HG03097 (cell line): ENCODE measurements around the gene IL17RD.

Experiments
- ATAC-seq: cut with Tn5 transposase; IDR thresholded peaks from one replicate; pipeline ENCODE4 v1.9.1; 2021; ENCODE audit not compliant: unreplicated experiment, low FRiP score

IL17RD gene

DNA sequence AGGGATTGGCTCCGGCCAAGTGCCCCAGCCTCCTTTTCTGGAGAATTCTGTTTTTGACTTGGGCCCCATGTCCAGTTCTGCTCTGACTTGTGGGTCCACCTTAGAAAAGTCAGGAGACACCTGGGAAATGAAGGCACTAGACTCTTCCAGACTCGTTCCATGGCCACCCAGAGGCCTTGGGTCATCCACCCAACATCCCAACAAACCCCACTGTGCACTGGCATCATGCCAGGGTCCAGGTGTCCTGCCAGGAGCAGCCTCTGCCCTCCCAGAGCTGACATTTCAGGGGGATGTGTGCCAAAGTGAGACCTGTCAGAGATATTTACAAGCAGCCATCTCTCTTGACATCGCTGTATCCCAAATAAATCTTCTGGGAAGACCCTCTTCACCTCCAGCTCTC lies 91.5 kb downstream of the IL17RD start:
- ATAC-seq, result no peak

DNA sequence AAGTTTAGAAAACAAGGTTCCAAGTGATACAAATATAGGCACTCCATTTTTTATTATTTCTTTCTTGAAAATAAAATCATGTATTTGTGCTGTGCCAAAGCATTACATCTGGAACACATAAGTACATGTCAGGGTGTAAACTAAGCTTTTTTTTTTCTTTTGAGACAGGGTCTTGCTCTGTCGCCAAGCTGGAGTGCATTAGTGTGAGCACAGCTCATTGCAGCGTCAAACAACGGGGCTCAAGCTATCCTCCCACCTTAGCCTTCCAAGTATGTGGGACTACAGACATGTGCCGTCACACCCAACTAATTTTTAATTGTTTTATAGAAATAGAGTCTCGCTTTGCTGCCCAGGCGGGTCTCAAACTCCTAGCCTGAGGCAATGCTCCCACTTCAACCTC lies 95.7 kb downstream of the IL17RD start:
- ATAC-seq, result no peak

DNA sequence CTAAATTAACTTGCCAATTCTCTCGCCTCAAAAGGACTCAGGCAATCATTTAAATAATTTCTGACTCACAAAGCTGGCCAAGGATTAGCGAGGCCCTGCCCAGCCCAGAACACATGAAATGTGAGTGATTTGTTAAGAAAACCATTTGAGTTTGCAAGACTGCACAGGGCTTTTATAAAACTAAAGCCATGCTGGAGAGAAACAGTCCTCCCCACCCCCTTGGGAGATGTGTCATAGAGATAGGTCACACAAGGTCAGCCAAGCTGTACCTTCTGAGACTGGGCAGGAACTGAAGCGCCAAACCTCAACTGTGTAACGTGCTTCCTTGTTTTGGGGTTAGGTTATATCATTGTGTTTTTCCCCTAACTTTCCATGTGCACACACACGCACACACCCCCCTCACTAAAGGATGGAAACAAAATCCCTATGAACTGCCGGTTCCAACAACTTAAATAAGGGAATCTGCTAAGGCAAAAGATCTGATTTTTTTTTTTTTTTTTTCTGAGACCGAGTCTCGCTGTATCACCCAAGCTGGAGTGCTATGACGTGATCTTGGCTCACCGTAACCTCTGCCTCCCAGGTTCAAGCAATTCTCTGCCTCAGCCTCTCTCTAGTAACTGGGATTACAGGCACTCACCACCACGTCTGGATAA lies 96.6 kb downstream of the IL17RD start:
- ATAC-seq, result peak; percentile 97

DNA sequence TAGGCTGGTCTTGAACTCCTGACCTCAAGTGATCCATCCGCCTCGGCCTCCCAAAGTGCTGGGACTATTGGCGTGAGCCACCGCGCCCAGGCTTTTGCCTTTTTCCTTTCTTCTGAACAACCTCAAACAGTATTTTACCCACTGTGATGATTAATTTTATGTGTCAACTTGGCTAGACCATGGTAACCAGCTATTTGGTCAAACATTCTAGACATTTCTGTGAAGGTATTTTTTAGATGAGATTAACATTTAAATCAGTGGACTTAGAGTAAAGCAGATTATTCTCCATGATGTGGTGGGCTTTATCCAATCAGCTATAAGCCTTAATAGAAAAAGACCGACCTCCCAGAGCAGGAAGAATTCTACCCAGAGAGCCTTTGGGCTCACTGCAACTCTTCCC lies 98.7 kb downstream of the IL17RD start:
- no peak for ATAC-seq

DNA sequence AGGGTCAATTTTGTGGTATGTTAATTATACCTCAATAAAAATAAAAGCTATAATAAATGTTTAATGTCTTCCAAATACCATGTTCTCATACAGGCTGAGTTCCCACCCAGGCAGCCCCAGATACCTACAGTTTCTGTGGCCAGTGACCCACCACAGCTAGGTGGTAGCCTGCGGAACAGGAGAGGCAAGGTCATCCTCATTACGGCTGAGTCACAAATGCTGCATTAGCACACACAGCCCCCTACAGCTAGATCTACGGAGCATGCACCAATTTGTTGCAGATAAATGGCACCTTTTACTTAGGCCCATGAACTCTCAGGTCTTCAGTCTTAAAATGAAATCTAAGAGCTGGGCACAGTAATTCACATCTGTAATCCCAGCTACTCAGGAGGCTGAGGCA lies 99.6 kb downstream of the IL17RD start:
- no peak for ATAC-seq

GRCh38 chr3:57064572-57064971 lies 100.6 kb downstream of the IL17RD start:
- ATAC-seq, result no peak

GRCh38 chr3:57064001-57064400 lies 101.2 kb downstream of the IL17RD start:
- no peak for ATAC-seq

GRCh38 chr3:57063032-57063431 lies 102.1 kb downstream of the IL17RD start:
- no peak for ATAC-seq

DNA sequence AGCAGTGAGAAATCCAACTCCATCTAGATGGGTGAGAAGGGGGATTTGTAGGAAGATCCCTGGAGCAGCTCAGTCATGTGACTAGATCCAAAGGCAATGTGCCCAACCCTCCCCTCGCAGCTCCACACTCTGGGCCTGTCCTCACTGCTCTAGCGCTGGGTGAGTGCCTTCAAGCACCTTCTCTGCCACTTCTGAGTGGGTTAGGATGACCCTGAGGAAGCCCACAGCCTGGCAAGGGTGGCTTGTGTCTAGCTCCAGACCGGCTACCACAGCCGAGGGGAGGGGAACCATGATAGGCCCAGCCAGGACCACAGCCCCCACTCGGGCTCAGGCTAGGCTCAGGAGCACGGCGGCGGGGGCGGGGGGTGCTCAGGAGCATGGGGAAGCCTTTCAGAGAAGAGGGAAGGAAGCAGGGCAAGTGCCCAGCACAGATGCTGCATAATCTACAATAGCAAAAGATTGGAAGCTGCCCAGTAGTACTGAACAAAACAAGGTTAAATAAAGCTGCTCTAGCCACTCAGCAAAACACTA lies 103.0 kb downstream of the IL17RD start:
- ATAC-seq, result no peak

- ATAC-seq, result no peak
These were observed 103.6 kb downstream of the IL17RD start for GRCh38 chr3:57061556-57061955.

DNA sequence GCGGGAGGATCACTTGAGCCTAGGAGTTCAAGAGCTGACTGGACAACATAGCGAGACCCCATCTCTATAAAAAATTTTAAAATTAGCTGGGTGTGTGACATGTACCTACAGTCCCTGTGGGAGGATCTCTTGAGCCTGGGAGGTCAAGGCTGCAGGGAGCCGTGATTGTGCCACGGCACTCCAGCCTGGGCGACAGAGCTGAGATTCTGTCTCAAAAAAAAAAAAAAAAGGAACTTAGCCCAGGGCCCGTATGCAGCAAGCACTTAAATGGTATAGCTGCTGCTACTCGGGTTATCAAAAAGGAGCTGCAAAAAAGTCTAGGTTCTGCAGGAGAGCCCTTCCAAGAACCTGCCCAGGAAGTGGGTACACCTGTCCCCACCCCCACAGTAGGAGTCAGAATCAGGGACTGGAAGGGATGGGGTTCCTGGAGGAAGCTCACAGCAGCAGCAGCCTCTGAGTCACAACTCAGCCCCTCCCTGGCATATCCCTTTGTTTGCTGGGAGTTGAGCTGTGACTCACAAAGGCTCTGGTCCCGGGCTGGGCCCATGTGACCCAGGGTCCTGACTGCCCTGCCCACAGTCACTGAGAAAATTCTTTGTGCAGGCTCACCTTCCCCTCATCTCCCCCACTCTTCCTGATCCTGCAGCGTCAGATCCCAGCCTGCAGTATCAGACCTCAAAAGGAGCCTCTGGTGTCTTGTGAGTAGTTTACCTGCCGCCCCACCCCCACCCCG lies 104.9 kb downstream of the IL17RD start, which contains the start of gene SPATA12:
Gene SPATA12, plus strand, starts transcription at position 576 of the 733 bp plus-strand sequence. CDS start 13,031 bp downstream, outside the sequence.
- no peak for ATAC-seq

GRCh38 chr3:57059411-57059810 lies 105.7 kb downstream of the IL17RD start:
- no peak for ATAC-seq

DNA sequence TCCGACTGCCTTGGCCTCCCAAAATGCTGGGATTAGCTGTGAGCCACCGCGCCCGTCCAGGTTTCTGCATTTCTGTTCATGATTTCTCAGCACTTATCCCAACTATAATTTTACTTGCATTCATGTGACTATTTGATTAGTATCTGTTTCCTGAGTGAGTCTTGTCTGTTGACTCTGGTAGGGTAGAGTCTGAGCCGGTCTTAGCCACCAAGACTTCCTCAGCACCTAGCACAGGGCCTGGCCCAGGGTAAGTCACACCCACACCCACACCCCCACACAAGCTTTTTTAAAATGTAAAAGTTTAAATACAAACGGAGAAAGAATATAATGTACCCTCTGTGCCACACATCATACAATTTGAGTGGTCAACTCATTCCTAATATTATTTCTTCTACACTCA lies 107.8 kb downstream of the IL17RD start:
- ATAC-seq, result no peak

DNA sequence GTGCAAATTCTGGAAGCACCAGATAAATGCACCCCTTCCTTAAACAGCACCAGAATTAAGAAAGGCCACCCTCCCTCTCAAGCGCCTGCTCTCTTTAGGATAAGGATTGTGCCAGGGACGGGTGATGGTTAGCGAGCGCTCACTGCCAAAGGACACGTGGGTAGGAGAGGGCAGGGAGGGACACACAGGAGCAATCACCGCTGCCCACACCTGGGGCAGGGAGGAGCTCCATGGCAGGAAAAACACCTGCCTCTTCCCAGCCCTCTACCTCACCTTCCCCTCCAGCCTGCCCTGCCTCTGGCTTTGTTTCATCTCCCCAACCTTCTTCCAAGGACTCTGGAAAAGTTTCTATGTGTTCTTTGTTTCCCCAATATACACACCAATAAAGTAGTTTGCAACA lies 112.0 kb downstream of the IL17RD start:
- no peak for ATAC-seq

- ATAC-seq, result no peak
These were observed 112.5 kb downstream of the IL17RD start for GRCh38 chr3:57052662-57053061.

GRCh38 chr3:57048728-57049127 lies 116.4 kb downstream of the IL17RD start:
- no peak for ATAC-seq

DNA sequence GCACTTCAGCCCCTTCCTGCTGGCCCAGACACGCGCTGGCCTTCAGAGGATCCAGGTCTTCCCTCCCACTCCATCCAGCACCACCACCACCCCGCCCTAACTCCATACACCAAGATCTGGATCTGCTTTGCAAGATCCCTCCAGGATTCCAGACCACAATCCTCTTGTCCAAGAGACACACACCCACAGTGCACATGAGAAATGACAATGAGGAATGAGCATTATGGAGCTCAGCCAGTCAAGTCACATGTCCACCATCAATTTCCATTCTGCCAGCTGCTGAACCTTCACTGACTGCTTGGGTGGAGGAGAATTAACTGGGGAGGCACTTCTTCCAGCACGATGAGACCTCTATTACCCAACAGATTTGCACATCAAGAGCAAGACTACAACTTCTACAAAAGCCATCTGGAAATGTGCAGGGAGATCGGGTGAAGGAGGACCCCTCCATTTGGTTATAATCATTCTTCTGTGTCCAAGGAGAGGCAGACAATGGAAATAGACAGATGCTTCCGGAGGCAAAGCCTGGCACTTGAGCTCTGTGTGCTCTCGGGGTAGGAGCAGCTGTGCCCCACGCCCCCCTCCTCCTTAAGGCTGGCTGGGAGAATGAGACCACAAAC lies 117.0 kb downstream of the IL17RD start:
- ATAC-seq, result no peak

DNA sequence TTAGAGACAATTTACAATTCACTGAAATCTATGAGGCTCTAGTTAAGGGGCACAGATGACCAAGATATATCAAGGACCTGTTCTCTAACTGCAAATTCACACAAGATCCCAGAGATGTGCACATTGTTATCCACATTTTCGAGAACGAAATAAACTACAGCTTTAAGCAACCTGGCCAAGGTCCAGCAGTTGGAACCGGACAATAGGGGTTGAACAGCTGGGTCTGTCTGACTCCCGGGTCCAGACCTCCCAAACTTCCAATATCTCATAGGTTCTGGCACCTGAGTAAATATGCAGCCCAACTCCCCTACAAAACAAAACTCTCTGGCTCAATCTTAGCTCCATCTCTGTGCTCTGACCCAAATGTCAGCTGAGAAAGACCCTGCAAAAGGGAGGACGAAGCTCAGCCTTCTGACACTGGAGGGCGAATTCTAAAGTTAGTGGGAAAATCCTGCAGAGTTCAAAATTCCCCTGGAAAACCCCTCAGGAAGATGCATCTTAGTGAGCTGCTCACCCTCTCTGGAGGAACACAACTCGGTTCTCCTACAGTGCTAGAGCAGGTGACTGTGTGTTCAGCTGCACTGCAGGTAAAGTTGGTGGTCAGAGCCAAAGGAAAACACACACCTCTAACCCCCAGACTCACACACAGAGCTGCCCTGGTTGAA lies 118.9 kb downstream of the IL17RD start:
- no peak for ATAC-seq

GRCh38 chr3:57043518-57043917 lies 121.6 kb downstream of the IL17RD start:
- ATAC-seq, result no peak

- no peak for ATAC-seq
These were observed 123.5 kb downstream of the IL17RD start for GRCh38 chr3:57041674-57042073.
